GM12872 (cell line): ENCODE data around the gene TBC1D1.

ENCODE experiments used
- CTCF ChIP-seq: IDR thresholded peaks from 3 replicates; pipeline ENCODE4 v1.5.1; 2011; ENCODE audit warnings: low read depth, mild to moderate bottlenecking, low read length, moderate library complexity; ENCODE audit not compliant: insufficient read depth

The TBC1D1 gene

GRCh38 chr4:38065900-38066299 is 175.0 kb downstream of the TBC1D1 start:
- TF ChIP-seq CTCF: no peak

- no peak for TF ChIP-seq CTCF
Observed at GRCh38 chr4:38067499-38067898, 176.6 kb downstream of the TBC1D1 start.

- TF ChIP-seq CTCF: no peak
Observed at GRCh38 chr4:38068107-38068506, 177.2 kb downstream of the TBC1D1 start.

GRCh38 chr4:38069271-38069760 is 178.4 kb downstream of the TBC1D1 start:
- peak; percentile 55 for TF ChIP-seq CTCF

- no peak for TF ChIP-seq CTCF
Observed at GRCh38 chr4:38071801-38072431, 181.0 kb downstream of the TBC1D1 start.

- no peak for TF ChIP-seq CTCF
Observed at GRCh38 chr4:38072578-38072977, 181.7 kb downstream of the TBC1D1 start.

- no peak for TF ChIP-seq CTCF
Observed at GRCh38 chr4:38073596-38074234, 182.8 kb downstream of the TBC1D1 start.
